Osteocyte (in vitro differentiated cells): ENCODE measurements around the gene PDK2. TPM values are rescaled to one million over a fixed set of nuclear protein-coding genes. Genes with fewer than 3 reads are reported as not detected.

Source experiments
- DNase-seq: peaks from one replicate; pipeline ENCODE4 v3.0.0; 2021; ENCODE audit warnings: mixed read lengths; ENCODE audit not compliant: unreplicated experiment; ENCODE audit errors: extremely low spot score
- H3K27ac Mint-ChIP-seq: one replicate; pipeline ENCODE4 v1.8.0; 2021; ENCODE audit warnings: mild to moderate bottlenecking, mixed read lengths; ENCODE audit not compliant: unreplicated experiment
- H3K27me3 Mint-ChIP-seq: one replicate; pipeline ENCODE4 v1.8.0; 2021; ENCODE audit warnings: mixed read lengths; ENCODE audit not compliant: unreplicated experiment
- H3K36me3 Mint-ChIP-seq: one replicate; pipeline ENCODE4 v1.8.0; 2021; ENCODE audit warnings: mixed read lengths; ENCODE audit not compliant: unreplicated experiment
- H3K4me1 Mint-ChIP-seq: one replicate; pipeline ENCODE4 v1.8.0; 2021; ENCODE audit warnings: mixed read lengths; ENCODE audit not compliant: unreplicated experiment
- H3K4me3 Mint-ChIP-seq: one replicate; pipeline ENCODE4 v1.8.0; 2021; ENCODE audit warnings: mild to moderate bottlenecking, moderate library complexity, mixed read lengths; ENCODE audit not compliant: unreplicated experiment
- H3K9me3 Mint-ChIP-seq: one replicate; pipeline ENCODE4 v1.8.0; 2021; ENCODE audit warnings: mixed read lengths; ENCODE audit not compliant: unreplicated experiment
- total RNA-seq: library from RNA; stranded (reverse); gene quantifications from 2 replicates; pipeline ENCODE4 v1.2.1, GENCODE V29; 2021
- TF ChIP-seq, protein P1 (sequence below): fragments of 200-600 bp; sonication (generic); IDR thresholded peaks from 2 replicates; pipeline ENCODE4 v1.5.0; 2021; ENCODE audit warnings: antibody characterized with exemption, mild to moderate bottlenecking, moderate library complexity

PDK2 gene
- total RNA-seq, 1 donor from 2014 or later = 66.2 TPM

DNA sequence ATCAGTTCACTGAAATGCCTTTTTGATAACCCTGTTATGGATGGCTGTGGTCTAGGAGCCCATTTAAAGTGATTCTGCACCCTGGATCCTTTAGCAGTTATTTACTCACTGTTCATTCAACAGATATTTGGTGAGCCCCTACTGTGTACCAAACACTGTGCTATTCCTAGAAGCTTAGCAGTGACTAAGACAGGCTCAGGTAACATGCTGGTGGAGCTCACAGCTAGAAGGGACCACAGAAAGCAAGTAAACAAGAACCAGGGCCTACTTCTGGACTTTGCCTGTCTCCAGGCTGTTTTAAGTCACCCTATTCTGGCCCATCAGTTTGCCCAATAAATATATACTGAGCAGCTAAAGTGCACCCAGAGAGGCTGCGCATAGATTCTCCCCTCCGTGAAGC, 28.2 kb upstream of the PDK2 start:
- Mint-ChIP-seq H3K27ac (no peak overlapping the region), H3K36me3 (peaks cover 32% of the 10 kb centered on the region), H3K4me1 (peaks cover 43% of the 10 kb centered on the region), H3K4me3 (no peak overlapping the region), H3K27me3 (no peaks in the 10 kb centered on the region), H3K9me3 (no peaks in the 10 kb centered on the region)
- no peak for DNase-seq
- TF ChIP-seq, protein P1, sequence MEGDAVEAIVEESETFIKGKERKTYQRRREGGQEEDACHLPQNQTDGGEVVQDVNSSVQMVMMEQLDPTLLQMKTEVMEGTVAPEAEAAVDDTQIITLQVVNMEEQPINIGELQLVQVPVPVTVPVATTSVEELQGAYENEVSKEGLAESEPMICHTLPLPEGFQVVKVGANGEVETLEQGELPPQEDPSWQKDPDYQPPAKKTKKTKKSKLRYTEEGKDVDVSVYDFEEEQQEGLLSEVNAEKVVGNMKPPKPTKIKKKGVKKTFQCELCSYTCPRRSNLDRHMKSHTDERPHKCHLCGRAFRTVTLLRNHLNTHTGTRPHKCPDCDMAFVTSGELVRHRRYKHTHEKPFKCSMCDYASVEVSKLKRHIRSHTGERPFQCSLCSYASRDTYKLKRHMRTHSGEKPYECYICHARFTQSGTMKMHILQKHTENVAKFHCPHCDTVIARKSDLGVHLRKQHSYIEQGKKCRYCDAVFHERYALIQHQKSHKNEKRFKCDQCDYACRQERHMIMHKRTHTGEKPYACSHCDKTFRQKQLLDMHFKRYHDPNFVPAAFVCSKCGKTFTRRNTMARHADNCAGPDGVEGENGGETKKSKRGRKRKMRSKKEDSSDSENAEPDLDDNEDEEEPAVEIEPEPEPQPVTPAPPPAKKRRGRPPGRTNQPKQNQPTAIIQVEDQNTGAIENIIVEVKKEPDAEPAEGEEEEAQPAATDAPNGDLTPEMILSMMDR = no peak

DNA sequence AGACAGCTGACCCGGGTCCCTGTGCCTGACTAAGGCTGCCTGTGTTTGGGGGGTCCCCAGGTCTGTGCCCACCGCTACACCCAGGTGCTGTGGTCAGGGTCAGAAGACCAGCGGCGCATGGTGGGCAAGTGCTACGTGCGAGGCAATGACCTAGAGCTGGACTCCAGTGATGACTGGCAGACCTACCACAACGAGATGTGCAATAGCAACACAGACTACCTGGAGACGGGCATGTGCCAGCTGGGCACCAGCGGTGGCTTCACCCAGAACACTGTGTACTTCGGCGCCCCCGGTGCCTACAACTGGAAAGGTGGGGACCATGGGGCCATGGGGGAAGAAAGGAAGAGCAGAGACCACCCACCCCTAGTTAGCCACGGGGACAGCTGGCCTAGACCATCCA, 27.2 kb upstream of the PDK2 start:
- Mint-ChIP-seq H3K27ac (no peak overlapping the region), H3K36me3 (peaks cover 37% of the 10 kb centered on the region), H3K4me1 (peaks cover 38% of the 10 kb centered on the region), H3K4me3 (no peak overlapping the region), H3K27me3 (no peaks in the 10 kb centered on the region), H3K9me3 (no peaks in the 10 kb centered on the region)
- TF ChIP-seq, protein P1 = no peak
- no peak for DNase-seq

DNA sequence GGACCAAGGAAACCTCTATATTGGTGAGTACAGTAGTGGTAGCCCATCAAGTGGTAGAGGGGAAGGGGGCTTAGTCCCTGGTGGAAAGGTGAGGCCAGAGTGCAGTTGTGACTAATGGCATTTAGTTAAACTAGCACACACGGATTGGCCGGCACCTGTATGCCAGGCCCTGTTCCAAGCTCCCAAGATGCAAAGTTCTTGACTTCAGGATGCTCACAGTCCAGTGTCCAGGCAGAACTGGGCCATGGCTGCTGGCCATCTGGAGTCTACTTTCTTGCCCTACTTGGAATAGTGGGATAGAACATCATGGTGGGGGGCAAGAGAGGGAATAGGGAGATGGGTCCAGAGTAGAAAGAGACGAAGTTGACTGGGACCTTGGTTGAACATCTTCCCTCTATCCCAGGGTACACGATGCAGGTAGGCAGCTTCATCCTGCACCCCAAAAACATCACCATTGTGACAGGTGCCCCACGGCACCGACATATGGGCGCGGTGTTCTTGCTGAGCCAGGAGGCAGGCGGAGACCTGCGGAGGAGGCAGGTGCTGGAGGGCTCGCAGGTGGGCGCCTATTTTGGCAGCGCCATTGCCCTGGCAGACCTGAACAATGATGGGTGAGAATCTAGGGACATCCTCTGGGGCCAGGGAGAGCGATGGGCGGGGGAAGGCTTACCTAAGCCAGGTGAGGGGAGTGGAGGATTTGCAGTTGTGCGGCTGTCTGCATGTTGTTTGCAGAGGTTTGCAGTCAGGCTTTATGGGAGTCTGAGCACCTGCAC, 24.1 kb upstream of the PDK2 start:
- TF ChIP-seq, protein P1 = no peak
- peaks cover 10% of the 10 kb centered on the region for H3K4me1 Mint-ChIP-seq
- peak overlapping the region; percentile 4 for H3K27ac Mint-ChIP-seq
- H3K4me3 Mint-ChIP-seq = no peak overlapping the region
- peaks cover 50% of the 10 kb centered on the region for H3K36me3 Mint-ChIP-seq
- no peaks in the 10 kb centered on the region for H3K9me3 Mint-ChIP-seq
- no peak for DNase-seq
- H3K27me3 Mint-ChIP-seq = no peaks in the 10 kb centered on the region

DNA sequence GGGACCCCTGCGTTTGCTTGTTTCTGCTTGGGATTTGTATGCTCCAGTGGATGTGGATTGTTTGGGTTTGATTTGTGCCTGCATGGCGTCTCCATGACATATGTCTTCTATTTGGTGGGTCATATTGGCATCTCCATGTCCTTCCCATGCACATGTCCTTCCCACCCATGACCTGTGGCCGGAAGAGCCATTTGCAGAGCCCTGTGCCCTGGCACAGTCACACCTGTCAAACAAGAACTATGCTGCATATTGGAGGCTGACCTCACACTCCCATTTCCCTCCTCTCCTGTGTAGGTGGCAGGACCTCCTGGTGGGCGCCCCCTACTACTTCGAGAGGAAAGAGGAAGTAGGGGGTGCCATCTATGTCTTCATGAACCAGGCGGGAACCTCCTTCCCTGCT, 23.5 kb upstream of the PDK2 start:
- no peak for DNase-seq
- Mint-ChIP-seq H3K4me1 (peaks cover 6% of the 10 kb centered on the region), H3K27ac (no peak overlapping the region), H3K27me3 (no peaks in the 10 kb centered on the region), H3K4me3 (no peak overlapping the region), H3K36me3 (peaks cover 50% of the 10 kb centered on the region), H3K9me3 (no peaks in the 10 kb centered on the region)
- TF ChIP-seq, protein P1 = no peak

DNA sequence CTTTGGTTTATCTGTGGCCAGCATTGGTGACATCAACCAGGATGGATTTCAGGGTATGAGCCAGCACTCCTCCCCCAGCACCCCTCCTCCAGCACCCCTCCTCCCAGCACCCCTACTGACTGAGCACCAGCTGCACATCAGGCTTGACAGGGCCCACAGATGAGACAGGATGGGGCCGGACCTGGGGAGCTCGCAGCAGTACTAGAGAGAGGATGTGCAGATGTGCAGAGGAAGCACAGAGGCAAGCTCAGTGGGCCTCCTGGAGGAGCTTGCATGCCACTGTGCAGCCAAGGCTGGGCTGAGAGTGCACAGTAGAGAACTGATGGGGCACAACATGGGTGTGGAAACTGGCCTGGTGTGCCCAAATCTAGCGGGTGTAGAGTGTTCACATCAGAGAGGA, 23.0 kb upstream of the PDK2 start:
- Mint-ChIP-seq H3K27me3 (no peaks in the 10 kb centered on the region), H3K27ac (no peak overlapping the region), H3K9me3 (no peaks in the 10 kb centered on the region), H3K4me1 (peaks cover 6% of the 10 kb centered on the region), H3K4me3 (no peak overlapping the region), H3K36me3 (peaks cover 51% of the 10 kb centered on the region)
- DNase-seq = no peak
- TF ChIP-seq, protein P1 = no peak
